ENCODE data around the gene ULBP3.

Gene ULBP3

DNA sequence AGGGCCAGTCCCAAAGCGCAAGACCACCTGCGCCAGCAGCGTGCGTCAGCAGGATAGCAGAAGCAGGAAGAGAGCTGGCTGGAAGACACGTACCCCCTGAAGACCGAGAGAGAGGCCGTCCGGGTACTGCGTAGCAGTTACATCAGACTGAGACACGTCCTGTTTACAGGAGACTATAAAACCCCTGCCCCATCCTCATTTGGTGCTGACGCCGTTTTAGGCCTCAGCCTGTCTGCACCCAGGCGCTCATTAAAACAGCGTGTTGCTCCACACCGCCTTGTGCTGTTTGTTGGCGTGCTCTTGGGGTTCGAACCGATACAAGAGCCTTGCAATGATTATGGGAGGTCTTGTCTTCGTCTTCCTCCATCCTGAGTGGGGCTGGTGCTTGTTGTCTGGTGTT lies 31.8 kb upstream of the ULBP3 start:
- TF ChIP-seq, protein P1, sequence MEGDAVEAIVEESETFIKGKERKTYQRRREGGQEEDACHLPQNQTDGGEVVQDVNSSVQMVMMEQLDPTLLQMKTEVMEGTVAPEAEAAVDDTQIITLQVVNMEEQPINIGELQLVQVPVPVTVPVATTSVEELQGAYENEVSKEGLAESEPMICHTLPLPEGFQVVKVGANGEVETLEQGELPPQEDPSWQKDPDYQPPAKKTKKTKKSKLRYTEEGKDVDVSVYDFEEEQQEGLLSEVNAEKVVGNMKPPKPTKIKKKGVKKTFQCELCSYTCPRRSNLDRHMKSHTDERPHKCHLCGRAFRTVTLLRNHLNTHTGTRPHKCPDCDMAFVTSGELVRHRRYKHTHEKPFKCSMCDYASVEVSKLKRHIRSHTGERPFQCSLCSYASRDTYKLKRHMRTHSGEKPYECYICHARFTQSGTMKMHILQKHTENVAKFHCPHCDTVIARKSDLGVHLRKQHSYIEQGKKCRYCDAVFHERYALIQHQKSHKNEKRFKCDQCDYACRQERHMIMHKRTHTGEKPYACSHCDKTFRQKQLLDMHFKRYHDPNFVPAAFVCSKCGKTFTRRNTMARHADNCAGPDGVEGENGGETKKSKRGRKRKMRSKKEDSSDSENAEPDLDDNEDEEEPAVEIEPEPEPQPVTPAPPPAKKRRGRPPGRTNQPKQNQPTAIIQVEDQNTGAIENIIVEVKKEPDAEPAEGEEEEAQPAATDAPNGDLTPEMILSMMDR (conservative IDR thresholded peaks at IDR 0.05), result no peak
- no peak overlapping the region for H3K27ac ChIP-seq

DNA sequence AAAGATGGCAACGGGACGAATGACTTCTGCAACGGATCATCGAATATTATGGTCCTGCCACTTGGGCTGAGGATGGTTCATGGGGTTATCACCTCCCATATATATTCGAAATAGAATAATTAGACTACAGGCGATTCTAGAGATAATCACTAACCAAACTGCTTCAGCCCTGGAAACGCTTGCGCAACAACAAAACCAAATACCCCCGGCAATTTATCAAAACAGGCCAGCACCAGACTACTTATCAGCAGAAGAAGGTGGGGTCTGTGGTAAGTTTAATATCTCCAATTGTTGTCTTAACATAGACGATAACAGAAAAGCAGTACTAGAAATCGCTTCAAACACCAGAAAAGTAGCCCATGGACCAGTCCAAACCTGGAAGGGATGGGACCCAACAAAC lies 31.0 kb upstream of the ULBP3 start:
- TF ChIP-seq, protein P1 (conservative IDR thresholded peaks at IDR 0.05), result no peak
- no peak overlapping the region for H3K27ac ChIP-seq

DNA sequence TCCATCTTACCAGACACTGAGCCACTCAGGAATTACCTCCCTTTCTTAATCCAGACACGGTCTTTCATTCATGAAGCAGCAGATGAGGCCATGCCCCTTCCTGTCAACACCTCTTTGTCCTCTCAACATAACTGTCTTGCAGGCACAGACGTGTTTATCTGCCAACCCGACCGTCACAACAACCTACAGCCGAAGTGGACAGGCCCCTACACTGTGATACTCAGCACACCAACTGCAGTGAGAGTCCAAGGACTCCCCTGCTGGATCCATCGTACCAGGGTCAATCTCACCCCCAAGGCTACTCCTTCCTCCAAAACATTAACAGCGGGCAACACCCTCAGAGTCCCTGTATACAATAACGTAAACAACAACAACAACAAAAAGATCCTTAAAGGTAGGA lies 30.6 kb upstream of the ULBP3 start:
- TF ChIP-seq, protein P1 (conservative IDR thresholded peaks at IDR 0.05), result no peak

DNA sequence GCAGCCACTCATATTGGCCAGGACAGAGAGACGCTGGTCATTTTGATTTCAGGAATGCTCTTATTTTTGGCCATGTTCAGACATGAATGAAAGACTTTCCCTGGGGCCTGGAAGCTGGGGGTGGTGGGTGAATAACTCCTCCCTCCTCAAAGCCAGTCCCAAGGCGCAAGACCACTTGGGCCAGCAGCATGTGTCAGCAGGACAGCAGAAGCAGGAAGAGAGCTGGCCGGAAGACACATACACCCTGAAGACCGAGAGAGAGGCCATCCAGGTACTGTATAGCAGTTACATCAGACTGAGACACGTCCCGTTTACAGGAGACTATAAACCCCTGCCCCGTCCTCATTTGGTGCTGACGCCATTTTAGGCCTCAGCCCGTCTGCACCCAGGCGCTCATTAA lies 29.2 kb upstream of the ULBP3 start:
- TF ChIP-seq, protein P1 (conservative IDR thresholded peaks at IDR 0.05), result no peak
- H3K27ac ChIP-seq, result no peak overlapping the region

More for the DNA sequence above, 30.6 kb upstream of the ULBP3 start:
- H3K27ac ChIP-seq, result no peak overlapping the region

DNA sequence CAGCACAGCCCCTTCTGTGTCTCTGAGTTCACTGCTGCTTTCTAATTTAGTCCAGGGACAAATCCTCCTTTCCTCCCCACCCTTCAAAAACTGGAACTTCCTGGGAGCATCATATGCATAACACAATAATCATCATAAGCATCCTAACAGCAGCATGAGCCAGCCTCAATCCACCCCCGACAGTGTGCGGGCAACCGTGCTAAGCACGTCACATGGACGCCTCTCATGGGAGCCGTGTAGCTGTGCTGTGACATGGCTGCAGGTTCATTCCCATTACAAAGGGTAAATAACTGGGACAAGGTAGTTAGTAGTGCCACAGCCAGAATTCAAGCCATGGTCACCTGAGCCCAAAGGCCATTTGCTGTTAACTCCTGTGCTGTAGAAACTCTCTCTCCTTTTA lies 24.5 kb upstream of the ULBP3 start:
- TF ChIP-seq, protein P1 (conservative IDR thresholded peaks at IDR 0.05), result no peak
- no peak overlapping the region for H3K27ac ChIP-seq

DNA sequence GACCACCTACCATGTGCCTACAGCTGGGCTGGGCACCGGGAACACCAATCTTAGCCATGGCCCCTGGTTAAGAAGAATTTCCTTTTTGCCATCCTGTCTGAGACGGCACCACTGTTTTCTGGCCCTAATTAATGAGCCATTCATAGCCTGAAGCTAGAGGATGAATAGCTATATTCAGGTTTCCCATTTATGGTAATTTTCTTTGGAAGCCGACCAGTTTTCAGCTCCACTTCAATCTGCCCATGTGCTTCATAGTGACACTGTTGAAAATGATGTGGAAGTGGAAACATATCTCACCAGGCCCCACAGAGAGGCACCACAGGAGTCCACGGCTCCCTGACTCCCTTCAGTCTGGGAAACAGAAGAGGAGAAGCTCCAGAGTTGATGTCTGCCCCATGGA lies 22.6 kb upstream of the ULBP3 start:
- TF ChIP-seq, protein P1 (conservative IDR thresholded peaks at IDR 0.05), result no peak
- no peak overlapping the region for H3K27ac ChIP-seq

DNA sequence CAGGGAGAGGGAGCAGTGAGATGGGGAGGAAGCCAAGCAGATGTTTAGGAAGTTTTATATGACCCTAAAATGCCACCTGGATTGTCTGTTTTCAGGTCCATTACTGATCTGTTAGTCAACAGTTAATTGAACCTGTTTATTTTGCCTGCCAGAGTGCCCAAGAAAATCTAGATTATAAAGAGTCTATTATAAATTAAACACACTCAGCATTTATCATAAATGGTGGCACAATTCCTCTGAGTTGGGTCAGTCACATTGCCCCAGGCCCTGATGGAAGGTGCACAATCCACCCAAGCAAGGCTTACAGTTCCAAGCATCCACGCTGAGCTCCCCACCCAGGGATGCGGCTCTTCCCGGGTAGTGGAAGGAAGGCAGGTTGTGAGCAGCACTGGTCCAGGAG lies 21.4 kb upstream of the ULBP3 start:
- TF ChIP-seq, protein P1 (conservative IDR thresholded peaks at IDR 0.05), result no peak

More for the DNA sequence above, 21.4 kb upstream of the ULBP3 start:
- H3K27ac ChIP-seq, result no peak overlapping the region

Measured in VCaP (cell line).